GM23248 (cell line): ENCODE measurements around the gene SLC38A11.

Experiments
- EZH2 ChIP-seq: fragments of 200-600 bp; sonication (generic); IDR thresholded peaks from 2 replicates; pipeline ENCODE4 v1.6.1; 2018; ENCODE audit warnings: antibody characterized with exemption, mild to moderate bottlenecking; ENCODE audit not compliant: insufficient read depth, poor library complexity, severe bottlenecking
- EZH2phosphoT487 ChIP-seq: fragments of 200-600 bp; sonication (generic); IDR thresholded peaks from 2 replicates; pipeline ENCODE4 v1.6.1; 2018; ENCODE audit warnings: antibody characterized with exemption, moderate library complexity, mild to moderate bottlenecking, low read depth; ENCODE audit not compliant: insufficient read depth

- TF ChIP-seq EZH2 (no peak), EZH2phosphoT487 (no peak)
Measured at GRCh38 chr2:164913640-164914350, 41.5 kb downstream of the SLC38A11 start.
